ENCODE results near the gene CDK8.

The CDK8 gene

GRCh38 chr13:26377038-26377437 lies 123.1 kb downstream of the CDK8 start:
- Histone ChIP-seq H3K4me3 (ENCODE audit: low read depth, low read length) (no peak overlapping the region), H3K27ac (ENCODE audit: low read depth, low read length) (no peak overlapping the region), H3K36me3 (ENCODE audit: insufficient read depth, low read length) (no peaks in the 10 kb centered on the region), H3K4me1 (ENCODE audit: control insufficient read depth, insufficient read depth, low read length, unreplicated experiment) (no peaks in the 10 kb centered on the region), H3K79me2 (ENCODE audit: control insufficient read depth, insufficient read depth, low read length, unreplicated experiment) (no peaks in the 10 kb centered on the region), H2AFZ (ENCODE audit: low read length, unreplicated experiment) (no peak overlapping the region), H3K27me3 (ENCODE audit: insufficient read depth, low read length) (no peaks in the 10 kb centered on the region)

- Histone ChIP-seq H3K4me1 (ENCODE audit: control insufficient read depth, insufficient read depth, low read length, unreplicated experiment) (no peaks in the 10 kb centered on the region), H2AFZ (ENCODE audit: low read length, unreplicated experiment) (no peak overlapping the region), H3K27ac (ENCODE audit: low read depth, low read length) (no peak overlapping the region), H3K79me2 (ENCODE audit: control insufficient read depth, insufficient read depth, low read length, unreplicated experiment) (no peaks in the 10 kb centered on the region), H3K27me3 (ENCODE audit: insufficient read depth, low read length) (no peaks in the 10 kb centered on the region), H3K36me3 (ENCODE audit: insufficient read depth, low read length) (no peaks in the 10 kb centered on the region), H3K4me3 (ENCODE audit: low read depth, low read length) (no peak overlapping the region)
These were observed 124.2 kb downstream of the CDK8 start for GRCh38 chr13:26378116-26378515.

DNA sequence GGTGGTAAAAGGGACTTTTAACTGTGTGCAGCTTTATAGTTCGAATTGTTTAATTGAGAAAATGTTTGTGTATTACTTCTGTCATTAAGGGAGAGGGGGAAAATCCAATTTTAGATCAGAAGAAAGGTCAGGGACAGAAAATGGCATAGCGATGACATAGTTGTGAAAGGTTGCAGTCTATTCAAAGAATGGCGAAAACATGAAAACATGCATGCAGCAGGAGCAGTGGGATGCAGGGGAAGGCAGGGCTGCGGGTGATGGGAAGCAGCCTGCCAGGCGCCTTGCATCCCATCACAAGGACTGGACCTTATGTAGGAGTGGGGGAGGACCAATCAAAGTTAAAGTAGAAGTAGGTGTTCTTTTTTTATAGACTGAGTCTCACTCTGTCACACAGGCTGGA lies 125.9 kb downstream of the CDK8 start:
- Histone ChIP-seq H3K79me2 (ENCODE audit: control insufficient read depth, insufficient read depth, low read length, unreplicated experiment) (no peaks in the 10 kb centered on the region), H3K27me3 (ENCODE audit: insufficient read depth, low read length) (no peaks in the 10 kb centered on the region), H2AFZ (ENCODE audit: low read length, unreplicated experiment) (no peak overlapping the region), H3K4me1 (ENCODE audit: control insufficient read depth, insufficient read depth, low read length, unreplicated experiment) (no peaks in the 10 kb centered on the region), H3K36me3 (ENCODE audit: insufficient read depth, low read length) (no peaks in the 10 kb centered on the region), H3K4me3 (ENCODE audit: low read depth, low read length) (no peak overlapping the region), H3K27ac (ENCODE audit: low read depth, low read length) (no peak overlapping the region)

DNA sequence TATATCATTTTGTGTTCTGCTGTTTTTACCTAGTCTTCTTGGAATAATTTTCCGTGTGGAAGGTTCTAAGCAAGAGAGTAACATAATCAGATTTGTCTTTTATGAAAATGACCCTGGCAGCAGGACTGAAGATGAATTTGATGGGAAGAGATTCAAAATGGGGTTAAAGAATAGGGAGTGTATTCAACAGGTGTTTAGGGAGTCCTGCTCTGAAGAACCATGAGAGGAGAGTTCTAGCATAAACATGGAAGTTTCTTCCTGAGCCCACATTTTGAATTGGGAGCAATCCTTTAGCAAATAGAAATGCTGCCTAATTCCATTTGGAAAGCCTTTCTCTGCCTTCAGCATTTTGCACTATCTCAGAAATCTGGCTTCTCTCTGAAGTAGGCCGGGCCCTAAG lies 127.0 kb downstream of the CDK8 start:
- H3K27ac ChIP-seq (ENCODE audit: low read depth, low read length): no peak overlapping the region
- H3K79me2 ChIP-seq (ENCODE audit: control insufficient read depth, insufficient read depth, low read length, unreplicated experiment): no peaks in the 10 kb centered on the region
- no peaks in the 10 kb centered on the region for H3K4me1 ChIP-seq (ENCODE audit: control insufficient read depth, insufficient read depth, low read length, unreplicated experiment)
- H2AFZ ChIP-seq (ENCODE audit: low read length, unreplicated experiment): no peak overlapping the region
- no peak overlapping the region for H3K4me3 ChIP-seq (ENCODE audit: low read depth, low read length)
- no peaks in the 10 kb centered on the region for H3K27me3 ChIP-seq (ENCODE audit: insufficient read depth, low read length)
- H3K36me3 ChIP-seq (ENCODE audit: insufficient read depth, low read length): peaks cover under 1% of the 10 kb centered on the region; the same call in 1 of the 2 replicates

GRCh38 chr13:26382366-26382765 lies 128.4 kb downstream of the CDK8 start:
- Histone ChIP-seq H3K79me2 (ENCODE audit: control insufficient read depth, insufficient read depth, low read length, unreplicated experiment) (no peaks in the 10 kb centered on the region), H3K36me3 (ENCODE audit: insufficient read depth, low read length) (peaks cover 8% of the 10 kb centered on the region; the same call in 1 of the 2 replicates), H3K27me3 (ENCODE audit: insufficient read depth, low read length) (no peaks in the 10 kb centered on the region)

GRCh38 chr13:26382835-26383234 lies 128.9 kb downstream of the CDK8 start:
- Histone ChIP-seq H3K27me3 (ENCODE audit: insufficient read depth, low read length) (no peaks in the 10 kb centered on the region), H3K27ac (ENCODE audit: low read depth, low read length) (no peak overlapping the region), H2AFZ (ENCODE audit: low read length, unreplicated experiment) (no peak overlapping the region), H3K79me2 (ENCODE audit: control insufficient read depth, insufficient read depth, low read length, unreplicated experiment) (no peaks in the 10 kb centered on the region), H3K4me1 (ENCODE audit: control insufficient read depth, insufficient read depth, low read length, unreplicated experiment) (no peaks in the 10 kb centered on the region), H3K36me3 (ENCODE audit: insufficient read depth, low read length) (peaks cover 8% of the 10 kb centered on the region; the same call in 1 of the 2 replicates), H3K4me3 (ENCODE audit: low read depth, low read length) (no peak overlapping the region)

More at GRCh38 chr13:26382366-26382765, 128.4 kb downstream of the CDK8 start:
- H3K27ac ChIP-seq (ENCODE audit: low read depth, low read length): no peak overlapping the region
- H2AFZ ChIP-seq (ENCODE audit: low read length, unreplicated experiment): no peak overlapping the region
- H3K4me3 ChIP-seq (ENCODE audit: low read depth, low read length): no peak overlapping the region
- H3K4me1 ChIP-seq (ENCODE audit: control insufficient read depth, insufficient read depth, low read length, unreplicated experiment): no peaks in the 10 kb centered on the region

DNA sequence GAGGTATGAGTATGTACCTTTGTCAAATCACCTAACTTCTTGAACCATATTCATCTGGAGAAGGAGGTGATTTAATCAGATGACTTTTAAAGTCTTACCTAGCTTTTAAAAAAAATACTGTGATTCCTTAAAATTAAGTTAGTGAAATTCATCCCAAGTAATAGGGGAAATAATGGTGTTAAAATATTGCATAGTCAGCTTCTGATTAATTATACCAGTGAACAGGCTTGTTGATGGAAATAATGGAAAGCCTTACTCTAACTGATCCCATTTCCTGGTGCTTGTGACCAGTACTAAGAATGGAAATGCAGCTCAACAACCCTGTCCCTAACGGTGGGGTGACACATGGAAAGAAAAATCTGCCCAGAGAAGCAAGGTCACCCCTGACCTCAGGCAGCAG lies 130.7 kb downstream of the CDK8 start:
- H3K27ac ChIP-seq (ENCODE audit: low read depth, low read length): no peak overlapping the region
- no peak overlapping the region for H2AFZ ChIP-seq (ENCODE audit: low read length, unreplicated experiment)
- no peak overlapping the region for H3K4me3 ChIP-seq (ENCODE audit: low read depth, low read length)
- no peaks in the 10 kb centered on the region for H3K79me2 ChIP-seq (ENCODE audit: control insufficient read depth, insufficient read depth, low read length, unreplicated experiment)
- no peaks in the 10 kb centered on the region for H3K4me1 ChIP-seq (ENCODE audit: control insufficient read depth, insufficient read depth, low read length, unreplicated experiment)
- H3K36me3 ChIP-seq (ENCODE audit: insufficient read depth, low read length): peaks cover 8% of the 10 kb centered on the region; the same call in 1 of the 2 replicates
- H3K27me3 ChIP-seq (ENCODE audit: insufficient read depth, low read length): no peaks in the 10 kb centered on the region

- no peak overlapping the region for H3K27ac ChIP-seq (ENCODE audit: low read depth, low read length)
- H3K36me3 ChIP-seq (ENCODE audit: insufficient read depth, low read length): peaks cover 8% of the 10 kb centered on the region; the same call in 1 of the 2 replicates
- no peak overlapping the region for H3K4me3 ChIP-seq (ENCODE audit: low read depth, low read length)
- no peak overlapping the region for H2AFZ ChIP-seq (ENCODE audit: low read length, unreplicated experiment)
- H3K4me1 ChIP-seq (ENCODE audit: control insufficient read depth, insufficient read depth, low read length, unreplicated experiment): no peaks in the 10 kb centered on the region
- H3K79me2 ChIP-seq (ENCODE audit: control insufficient read depth, insufficient read depth, low read length, unreplicated experiment): no peaks in the 10 kb centered on the region
- H3K27me3 ChIP-seq (ENCODE audit: insufficient read depth, low read length): no peaks in the 10 kb centered on the region
These were observed 132.1 kb downstream of the CDK8 start for GRCh38 chr13:26386026-26386425.

DNA sequence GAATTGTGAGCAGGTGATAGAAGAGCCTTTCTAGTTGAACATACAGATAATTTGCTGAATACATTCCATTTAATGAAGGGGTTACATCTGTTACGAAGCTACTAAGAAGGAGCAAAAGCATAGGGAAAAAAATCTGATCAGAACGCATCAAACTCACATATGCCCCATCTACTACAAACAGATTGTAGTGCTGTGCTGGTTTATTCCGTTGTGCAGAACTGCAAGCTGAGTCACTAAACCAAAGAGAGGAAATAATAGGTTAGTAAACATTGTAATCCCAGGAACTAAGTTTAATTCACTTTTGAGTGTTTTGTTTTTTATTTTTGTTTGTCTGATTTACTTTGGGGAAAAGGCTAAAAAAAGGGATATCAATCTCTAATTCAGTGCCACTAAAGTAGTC lies 136.3 kb downstream of the CDK8 start:
- H3K36me3 ChIP-seq (ENCODE audit: insufficient read depth, low read length): peaks cover 8% of the 10 kb centered on the region; the same call in 1 of the 2 replicates
- H3K79me2 ChIP-seq (ENCODE audit: control insufficient read depth, insufficient read depth, low read length, unreplicated experiment): no peaks in the 10 kb centered on the region
- no peak overlapping the region for H3K27ac ChIP-seq (ENCODE audit: low read depth, low read length)
- H3K27me3 ChIP-seq (ENCODE audit: insufficient read depth, low read length): no peaks in the 10 kb centered on the region
- H3K4me1 ChIP-seq (ENCODE audit: control insufficient read depth, insufficient read depth, low read length, unreplicated experiment): no peaks in the 10 kb centered on the region
- no peak overlapping the region for H2AFZ ChIP-seq (ENCODE audit: low read length, unreplicated experiment)
- H3K4me3 ChIP-seq (ENCODE audit: low read depth, low read length): no peak overlapping the region

GRCh38 chr13:26400545-26400944 lies 146.6 kb downstream of the CDK8 start:
- Histone ChIP-seq H3K27me3 (ENCODE audit: insufficient read depth, low read length) (no peaks in the 10 kb centered on the region), H3K79me2 (ENCODE audit: control insufficient read depth, insufficient read depth, low read length, unreplicated experiment) (no peaks in the 10 kb centered on the region), H3K4me3 (ENCODE audit: low read depth, low read length) (no peak overlapping the region), H2AFZ (ENCODE audit: low read length, unreplicated experiment) (no peak overlapping the region), H3K27ac (ENCODE audit: low read depth, low read length) (no peak overlapping the region), H3K36me3 (ENCODE audit: insufficient read depth, low read length) (no peaks in the 10 kb centered on the region; the same call in 1 of the 2 replicates), H3K4me1 (ENCODE audit: control insufficient read depth, insufficient read depth, low read length, unreplicated experiment) (no peaks in the 10 kb centered on the region)

DNA sequence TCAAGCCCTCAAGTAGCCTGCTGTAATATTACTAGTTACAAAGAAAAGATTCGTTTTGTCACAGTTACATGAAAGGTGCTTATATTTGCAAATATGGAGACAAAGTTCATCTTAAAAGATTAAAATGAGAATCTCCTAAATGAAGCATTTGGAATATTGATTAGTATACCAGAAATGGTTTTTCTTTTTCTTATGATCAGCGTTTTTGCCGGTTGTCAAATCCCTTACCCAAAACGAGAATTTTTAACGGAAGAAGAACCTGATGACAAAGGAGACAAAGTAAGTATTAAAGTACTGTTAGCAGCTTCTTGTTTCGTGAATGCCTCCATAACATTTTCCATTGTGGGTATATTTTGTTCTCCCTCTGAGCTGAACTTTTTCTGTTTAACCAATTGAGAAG lies 147.1 kb downstream of the CDK8 start:
- H3K4me3 ChIP-seq (ENCODE audit: low read depth, low read length): no peak overlapping the region
- no peaks in the 10 kb centered on the region for H3K4me1 ChIP-seq (ENCODE audit: control insufficient read depth, insufficient read depth, low read length, unreplicated experiment)
- no peaks in the 10 kb centered on the region for H3K27me3 ChIP-seq (ENCODE audit: insufficient read depth, low read length)
- H3K27ac ChIP-seq (ENCODE audit: low read depth, low read length): no peak overlapping the region
- H2AFZ ChIP-seq (ENCODE audit: low read length, unreplicated experiment): no peak overlapping the region
- no peaks in the 10 kb centered on the region for H3K79me2 ChIP-seq (ENCODE audit: control insufficient read depth, insufficient read depth, low read length, unreplicated experiment)
- H3K36me3 ChIP-seq (ENCODE audit: insufficient read depth, low read length): no peaks in the 10 kb centered on the region; the same call in 1 of the 2 replicates

All from ACC112 (cell line).